ENCODE measurements around the gene SNX20.

The SNX20 gene

DNA sequence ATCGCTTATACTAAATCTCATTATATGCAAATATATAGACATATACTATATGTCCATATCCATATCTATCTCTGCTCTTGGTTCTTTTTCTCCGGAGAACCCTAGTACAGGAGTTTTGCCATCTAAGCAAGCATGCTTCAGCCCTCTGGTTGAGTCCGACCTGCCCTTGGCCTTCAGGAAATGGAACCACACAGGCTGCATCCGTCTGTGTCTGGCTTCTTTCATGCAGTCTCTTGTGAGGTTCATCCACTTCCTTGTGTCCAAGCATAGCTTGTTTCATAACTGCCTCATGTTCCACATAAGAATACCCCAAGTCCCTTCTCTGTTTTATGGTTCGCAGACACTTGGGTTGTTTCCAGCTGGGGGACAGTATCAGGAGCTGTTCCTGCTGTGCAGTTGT lies 16.8 kb downstream of the SNX20 start:
- DNase-seq: no peak

DNA sequence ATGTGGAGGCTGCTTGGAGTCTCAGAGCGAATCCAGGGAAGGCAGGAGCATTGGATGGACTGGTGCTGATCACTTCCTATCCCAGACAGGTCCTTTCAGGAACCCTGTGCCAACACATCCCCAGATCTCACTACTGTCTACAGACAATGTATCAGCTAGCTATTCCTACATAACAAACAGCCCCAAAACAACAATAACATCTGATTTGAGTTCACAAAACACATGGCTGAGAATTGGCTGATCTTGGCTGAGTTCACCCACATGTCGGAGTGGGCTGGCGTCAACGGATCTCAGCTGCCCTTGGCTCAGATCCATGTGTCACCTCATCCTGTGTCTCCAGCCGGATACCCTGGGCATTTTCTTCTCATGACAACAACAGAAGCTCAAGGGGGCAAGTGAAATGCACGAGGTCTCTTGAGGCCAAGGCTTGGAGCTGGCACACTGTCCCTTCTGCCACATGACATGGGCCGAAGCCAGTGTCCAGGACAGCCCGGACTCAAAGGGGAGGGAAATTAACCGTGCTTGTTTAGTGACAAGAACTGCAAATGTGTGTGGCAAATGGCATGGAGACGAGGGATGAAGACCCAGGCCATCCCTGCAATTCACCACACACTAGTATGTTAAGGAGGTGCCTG lies 18.7 kb downstream of the SNX20 start:
- no peak for DNase-seq

DNA sequence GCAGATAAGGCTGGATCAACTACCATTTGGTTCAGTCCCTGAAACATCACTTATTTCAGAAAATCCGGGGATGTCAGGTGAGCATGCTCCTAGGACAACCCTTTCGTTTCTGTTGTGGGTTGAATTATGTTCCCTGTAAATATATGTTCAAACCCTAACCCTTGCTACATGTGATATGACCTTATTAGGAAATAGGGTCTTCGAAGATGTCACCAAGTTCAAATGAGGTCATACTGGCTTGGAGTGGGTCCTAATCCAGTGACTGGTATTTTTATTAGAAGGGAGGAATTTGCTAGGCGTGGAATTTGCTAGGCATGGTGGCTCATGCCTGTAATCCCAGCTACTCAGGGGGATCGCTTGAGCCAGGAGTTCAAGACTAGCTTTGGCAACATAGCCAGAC lies 21.3 kb downstream of the SNX20 start:
- no peak for DNase-seq

DNA sequence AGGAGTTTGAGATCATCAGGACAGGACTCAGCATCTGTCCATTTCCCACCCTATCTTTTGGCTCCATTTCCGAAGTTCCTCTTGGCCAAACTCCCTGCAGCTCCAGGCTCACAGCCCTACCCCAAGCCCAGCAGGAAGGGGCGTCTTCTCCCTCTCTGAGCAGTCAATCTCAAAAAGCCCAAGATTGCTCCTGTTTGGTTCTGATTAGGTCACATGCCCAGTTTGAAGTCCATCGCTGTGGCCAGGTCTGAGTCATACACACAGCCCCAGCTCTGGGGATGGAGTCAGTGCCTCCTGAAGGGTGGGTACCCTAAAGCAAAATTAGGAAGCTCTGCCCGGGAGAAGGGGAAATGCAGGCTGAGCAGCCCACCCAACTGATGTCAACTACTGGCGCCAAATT lies 23.9 kb downstream of the SNX20 start:
- DNase-seq: peak in 1 of 56 donors; percentile 3

DNA sequence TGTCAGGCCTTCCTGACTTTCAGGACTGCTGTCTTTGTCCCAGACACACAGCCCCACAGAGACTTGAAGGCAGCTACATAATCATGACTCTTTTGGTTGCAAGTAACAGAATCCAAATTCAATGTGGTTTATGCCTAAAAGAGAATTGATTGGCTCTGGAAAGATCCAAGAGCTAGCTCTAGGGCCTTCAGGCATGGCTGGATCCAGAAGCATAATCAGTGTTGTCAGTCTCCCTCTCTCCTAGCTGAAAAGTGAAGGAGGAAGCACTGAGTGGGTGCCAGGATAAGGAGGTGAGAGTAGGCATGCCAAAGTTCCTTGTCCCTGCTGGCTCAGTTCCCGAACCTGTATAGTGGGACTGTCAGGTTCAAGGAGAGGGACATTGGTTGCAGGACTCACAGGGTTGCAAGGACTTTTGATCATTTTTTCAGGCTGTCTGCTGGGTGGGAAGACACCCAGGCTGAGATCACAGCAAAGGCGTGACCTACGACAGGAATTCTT lies 25.5 kb downstream of the SNX20 start:
- DNase-seq: no peak

DNA sequence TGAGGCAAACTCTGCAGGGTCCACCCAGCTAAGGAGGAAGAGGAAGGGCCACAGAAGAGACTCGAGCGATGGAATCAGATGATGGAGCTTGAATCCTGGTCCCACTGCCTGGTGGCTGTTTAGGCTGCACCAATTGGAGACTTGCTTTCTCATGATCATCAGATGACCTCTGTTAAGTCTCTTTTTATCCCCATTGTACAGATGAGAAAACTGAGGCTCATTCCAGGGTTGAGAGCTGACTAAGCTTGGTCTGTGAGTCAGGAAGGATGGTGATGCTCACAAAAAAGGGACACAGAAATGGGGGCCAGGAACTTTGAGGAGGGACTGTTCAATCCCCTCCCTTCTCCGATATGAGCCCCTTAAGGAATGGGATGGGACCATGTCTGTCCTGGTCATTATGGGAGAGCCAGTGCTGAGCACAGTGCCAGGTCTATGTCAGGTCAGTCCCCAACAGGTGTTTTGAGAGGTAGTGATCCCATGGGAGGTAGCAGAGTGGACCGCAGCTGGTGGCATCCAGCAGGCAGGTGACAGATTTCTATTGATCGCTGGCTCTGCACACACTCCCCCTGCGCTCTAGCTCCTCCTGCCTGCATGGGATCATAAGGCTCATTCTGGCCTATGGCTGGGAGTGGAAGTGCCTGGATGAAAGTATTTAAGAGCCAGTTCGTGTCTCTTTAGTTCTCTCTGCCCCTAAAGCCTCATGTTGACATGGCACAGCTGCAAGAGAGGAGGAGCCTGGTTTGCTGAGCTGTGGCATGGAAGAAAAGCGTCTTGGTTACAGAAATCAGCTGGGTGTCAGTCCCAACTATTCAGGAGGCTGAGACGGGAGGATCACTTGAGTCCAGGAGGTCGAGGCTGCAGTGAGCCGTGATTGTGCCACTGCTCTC lies 27.2 kb downstream of the SNX20 start:
- DNase-seq: no peak

DNA sequence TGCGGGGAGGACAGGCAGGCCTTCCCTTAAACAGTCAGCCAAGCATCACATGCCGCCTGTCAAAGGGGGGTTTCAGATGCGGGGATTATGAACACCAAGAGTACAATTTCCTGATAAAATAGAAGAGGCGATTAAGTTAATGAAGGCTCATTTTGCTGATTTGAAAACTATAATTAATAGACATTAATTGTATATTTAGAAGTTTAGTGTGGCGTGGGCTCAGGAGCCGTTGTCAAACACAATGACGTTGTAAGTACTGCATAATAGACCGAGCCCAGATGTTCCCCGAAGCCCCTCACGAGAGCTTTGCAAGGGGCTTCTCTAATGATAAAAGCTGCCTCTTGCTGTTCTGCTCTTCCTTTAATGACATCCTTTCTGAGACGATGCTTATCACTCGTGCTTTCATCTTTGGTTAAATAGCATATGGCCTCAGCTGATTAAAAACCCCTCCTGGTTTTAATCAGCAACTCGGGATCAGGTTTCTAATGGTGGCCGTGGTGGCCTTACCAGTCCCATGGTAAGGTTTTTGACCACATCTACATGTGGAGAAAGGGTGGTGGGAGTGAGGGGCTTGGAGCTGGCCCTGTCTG lies 28.2 kb downstream of the SNX20 start:
- no peak for DNase-seq

DNA sequence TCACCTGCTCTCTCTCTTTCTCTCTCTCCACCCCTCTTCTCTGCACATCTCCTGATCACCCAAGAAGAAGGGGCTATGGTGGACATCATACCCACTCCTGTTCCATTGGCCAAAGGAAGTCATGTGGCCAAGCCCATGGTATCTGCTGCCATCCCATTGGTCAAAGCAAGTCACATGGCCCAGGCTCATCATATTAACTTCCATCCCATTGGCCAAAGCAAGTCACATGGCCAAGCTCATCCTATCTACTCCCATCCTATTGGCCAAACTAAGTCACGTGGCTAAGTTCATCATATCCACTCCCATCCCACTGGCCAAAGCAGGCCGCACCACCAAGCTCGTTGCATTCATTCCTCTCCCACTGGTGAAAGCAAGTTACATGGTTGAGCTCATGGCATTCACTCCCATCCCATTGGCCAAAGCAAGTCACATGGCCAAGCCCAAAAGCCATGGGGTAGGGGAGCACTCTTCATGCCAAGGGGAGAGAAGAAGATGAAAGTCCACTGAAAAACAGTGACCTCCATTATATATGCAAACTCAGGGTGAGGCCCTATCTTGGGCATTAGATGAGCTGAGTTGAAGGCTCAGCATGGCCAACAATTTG lies 29.2 kb downstream of the SNX20 start:
- no peak for DNase-seq

DNA sequence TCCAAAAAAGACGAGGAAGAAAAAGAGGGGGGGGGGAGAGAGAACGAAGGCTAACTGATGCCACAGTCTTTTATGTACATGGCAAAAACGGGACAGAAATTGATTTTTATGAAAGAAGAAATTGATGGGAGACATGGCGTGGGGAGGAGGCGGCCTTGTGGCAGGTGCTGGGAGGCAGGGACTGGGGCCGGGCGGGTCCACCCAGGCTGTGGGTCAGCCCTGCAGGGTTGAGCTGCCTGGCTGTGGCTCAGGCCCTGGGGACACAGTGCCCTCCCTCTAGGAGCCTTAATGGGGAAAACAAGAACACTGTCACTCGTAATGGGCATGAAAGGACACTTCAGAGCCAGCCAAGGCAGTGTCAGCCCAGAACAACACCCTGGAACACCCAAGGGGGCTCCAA lies 34.8 kb downstream of the SNX20 start:
- no peak for DNase-seq

DNA sequence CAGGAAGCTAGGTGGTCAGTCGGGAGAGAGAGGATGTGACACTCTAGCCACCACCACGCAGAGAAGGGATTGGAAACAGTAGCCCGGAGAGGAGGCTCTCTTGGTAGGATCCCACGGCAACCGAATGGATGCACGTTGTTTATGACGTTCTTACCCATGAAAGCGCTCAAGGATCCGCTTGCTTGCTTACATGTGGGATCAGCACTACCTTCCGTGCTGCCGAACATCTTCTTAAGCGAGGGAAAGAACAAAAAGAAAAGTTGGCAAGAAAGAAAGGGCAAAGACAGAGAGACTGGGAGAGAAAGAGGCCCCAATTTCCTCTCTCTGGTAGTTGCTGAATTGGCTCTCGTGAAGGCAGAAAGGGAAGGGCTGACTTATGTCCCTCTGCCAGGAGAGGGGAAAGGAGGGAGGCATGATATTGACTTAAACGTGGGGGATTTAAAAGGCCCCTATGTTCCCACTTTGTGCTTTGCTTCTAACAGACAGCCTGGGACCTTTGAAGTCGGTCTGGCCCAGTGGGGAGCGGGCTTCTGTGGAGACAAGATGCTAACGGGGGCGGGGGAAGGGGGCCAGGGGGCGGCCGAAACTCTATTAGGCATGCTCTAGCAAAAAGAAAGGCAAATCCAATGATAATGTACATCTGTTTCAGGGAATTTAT lies 35.4 kb downstream of the SNX20 start:
- no peak for DNase-seq

DNA sequence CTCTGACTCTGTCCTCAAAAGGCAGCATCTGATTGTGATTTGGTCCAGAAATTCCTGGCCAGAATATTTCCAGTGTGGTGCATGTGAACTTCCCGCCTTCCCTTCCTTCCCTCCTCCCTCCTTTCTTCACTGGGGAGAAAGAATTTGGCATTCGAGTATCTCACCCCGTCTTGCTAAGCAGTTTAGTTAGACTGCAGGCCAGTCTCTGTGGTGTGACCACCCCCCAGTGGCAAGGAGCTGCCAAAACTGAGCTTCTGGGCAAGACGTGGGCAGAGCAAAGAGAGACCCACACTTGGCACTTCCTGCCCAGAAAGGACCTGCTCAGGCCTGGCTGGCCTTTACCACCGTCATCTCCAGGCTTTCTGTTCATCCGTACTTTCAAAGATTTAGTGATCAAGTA lies 36.4 kb downstream of the SNX20 start:
- DNase-seq: peak in 34 of 56 donors; percentile 2 to 59 (median 10)

DNA sequence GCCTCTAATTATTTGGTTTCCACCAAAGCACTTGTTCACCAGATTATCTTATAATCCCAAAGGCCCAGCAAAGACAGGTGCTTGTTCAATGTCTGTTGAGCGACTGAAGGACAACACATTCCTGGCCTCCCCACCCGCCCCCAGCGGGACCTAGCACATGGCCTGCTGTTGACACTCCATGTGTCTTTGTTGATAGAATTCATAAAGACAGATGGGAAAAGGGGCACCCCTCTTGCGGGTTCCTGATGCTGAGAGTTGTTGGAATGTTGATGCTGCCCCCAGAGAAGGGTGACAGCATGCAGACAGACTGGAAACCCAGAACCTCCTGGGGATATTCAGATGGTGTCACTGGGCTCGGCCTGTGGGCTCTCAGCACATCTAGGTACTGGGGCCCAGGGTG lies 36.9 kb downstream of the SNX20 start:
- no peak for DNase-seq

DNA sequence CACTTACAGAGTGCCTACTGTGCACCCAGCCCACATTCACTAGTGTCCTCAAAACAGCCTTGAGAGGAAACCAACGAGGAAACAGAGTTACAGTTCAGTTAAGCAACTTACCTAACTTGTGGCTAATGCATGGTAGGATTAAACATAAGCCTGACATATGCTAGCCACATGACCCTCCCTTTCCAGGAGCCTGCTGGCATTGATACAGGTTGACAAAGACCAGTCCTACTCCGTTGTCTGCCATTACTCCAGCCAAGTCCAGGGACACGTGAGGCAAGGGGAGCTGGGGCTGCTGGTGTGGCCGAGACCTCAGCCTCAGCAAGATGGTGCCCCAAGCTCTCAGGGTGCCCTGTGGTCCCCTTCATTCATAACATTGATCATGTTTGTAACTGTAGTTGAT lies 37.9 kb downstream of the SNX20 start:
- no peak for DNase-seq

DNA sequence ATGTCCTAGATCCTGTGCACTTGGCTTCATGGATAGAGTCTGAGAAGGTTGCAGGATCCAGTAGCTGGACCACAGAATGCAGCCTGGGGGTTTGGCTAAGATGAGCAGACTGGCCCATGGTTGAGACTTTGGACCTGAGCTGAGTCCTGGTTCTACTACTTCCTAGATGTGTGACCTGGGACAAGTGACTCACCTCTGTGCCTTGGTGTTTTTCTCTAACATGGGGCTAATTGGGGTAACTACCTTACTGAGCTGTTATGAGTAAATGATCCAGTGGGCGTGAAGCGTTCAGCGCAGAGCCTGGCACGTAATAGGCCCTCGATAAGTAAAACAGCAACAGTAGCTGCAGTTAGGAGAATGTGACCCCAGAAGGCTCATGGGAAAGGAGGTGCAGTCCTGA lies 38.8 kb downstream of the SNX20 start:
- DNase-seq: peak in 3 of 56 donors; percentile 3 to 6 (median 4)

DNA sequence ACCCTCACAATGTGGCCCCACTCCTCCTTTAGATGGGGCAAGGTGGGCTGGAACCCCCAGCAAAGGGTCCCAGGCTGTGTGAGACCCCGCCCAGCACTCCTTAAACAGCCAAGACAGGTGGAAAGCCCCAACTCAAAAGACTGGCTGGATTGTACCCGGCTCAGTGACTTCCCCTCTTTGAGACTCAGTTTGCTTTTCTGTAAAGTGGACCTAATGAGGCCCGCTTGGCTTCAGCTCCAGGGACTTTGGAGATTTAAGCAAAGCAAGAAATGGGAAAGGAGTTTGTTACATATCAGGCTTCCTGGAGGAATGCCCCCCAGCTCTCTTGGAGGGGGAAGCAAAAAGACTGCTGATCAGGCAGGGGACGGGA lies 39.3 kb downstream of the SNX20 start:
- no peak for DNase-seq

DNA sequence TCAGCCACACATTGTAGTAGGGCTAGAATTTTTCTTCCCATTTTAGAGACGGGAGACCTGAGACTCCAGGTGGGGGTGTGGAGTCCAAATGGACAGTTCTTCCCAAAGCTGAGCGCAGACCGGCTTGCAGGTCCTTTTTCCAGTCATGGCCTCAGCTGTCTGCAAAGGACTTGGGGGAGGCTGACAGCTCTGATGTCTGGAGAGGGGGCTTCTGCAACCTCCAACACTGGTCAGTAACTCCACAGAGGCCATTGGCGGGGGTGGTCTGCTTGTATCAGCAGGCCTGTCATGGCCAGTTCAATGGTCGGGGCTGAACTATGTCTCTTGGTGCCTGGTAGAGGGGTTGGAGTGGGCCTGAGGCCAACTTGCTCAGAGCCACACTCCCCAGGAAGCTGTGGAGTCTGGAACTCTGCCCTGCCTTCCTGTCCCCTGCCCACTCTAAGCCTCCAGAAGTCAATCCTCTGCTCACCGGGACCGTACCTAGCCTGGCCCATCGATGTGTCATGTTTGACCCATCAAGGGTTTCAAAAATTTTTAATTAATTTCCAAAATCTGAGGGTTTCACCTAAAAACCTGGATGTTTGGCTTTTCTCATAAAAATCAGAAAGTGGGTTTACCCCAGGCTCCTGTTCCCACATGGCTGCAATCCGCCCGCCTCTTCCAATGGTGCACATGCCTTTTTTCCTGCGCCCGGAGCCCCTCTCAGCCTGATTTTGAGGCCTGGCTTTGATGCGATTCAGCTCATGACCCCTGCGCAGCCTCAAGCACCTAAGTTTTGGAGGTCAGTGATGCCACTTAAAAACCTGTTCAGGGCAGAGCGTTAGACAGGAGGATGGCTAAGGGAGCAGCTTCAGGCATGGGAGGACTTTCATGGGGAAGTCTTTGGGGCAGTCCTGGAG lies 39.9 kb downstream of the SNX20 start:
- DNase-seq: no peak

DNA sequence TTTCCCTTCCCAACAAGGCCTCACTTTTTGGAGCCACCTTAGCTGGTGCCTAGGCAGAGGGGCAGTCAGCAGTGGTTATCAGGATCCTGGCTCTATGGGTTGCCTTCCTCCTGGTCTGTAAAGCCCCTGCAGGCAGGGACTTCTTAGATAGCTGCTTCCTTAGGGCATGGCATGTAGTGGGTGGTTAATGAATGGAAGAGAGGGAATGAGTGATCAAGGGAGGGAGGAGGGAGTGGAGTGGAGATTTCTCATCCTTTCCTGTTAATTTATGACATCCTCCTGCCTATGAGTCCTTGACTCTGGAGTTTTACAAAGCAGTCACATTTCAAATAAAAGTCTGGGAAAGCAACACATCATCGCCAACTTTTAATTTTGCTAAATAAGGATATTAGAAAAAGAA lies 40.7 kb downstream of the SNX20 start:
- DNase-seq: no peak

DNA sequence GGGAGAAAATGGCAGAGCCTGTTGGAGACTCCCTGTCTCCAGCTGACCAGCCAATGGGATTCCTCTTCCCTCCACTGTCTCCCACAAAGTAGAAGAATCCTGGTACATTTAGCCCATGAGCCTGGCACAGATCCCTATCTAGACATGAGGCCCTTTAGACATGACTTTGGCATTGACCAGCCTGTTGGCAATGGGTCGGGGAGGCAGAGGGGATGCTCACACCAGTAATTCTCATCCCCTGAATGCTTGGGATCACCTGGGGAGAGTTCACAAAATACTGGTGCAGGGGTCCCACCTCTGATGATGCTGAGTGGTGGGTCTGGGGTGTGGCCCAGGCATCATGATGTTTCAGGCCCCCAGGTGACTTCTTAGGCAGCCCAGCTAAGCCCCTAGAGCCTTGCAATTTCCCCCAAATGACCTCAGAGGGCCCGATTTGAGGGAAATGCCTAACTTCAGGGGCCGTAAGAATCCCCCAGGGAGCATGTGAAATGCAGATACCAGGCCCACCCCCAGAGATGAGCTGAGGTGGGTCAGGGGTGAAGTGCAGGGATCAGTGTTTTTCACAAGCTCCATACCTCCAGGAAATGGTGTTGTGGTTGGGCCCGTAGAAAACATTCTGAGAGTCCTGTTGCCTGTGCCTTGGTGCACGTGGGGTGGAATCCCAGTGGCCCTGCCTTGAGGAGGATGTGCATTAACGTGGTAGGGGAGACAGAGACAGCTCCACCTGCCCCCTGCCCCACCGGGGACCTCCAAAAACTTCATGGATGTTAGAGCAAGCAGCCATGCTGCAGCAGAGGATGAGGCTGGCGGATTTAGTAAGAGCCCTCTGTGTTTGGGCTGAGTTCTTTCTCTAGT lies 42.1 kb downstream of the SNX20 start:
- no peak for DNase-seq

Measured in nucleus accumbens (tissue), 56 donors.